Inferior parietal cortex (tissue), 1 donor: ENCODE results near the gene KCTD5.
"Not testable (repeated sequence)": the region's sequence is repeated elsewhere in the genome, so short reads cannot be mapped to it uniquely, and the experiment has no call there.

ENCODE experiments used
- DNase-seq: peaks from one replicate; pipeline ENCODE4 v3.0.0-alpha.2; 2016; ENCODE audit errors: extremely low spot score

KCTD5 gene, protein sequence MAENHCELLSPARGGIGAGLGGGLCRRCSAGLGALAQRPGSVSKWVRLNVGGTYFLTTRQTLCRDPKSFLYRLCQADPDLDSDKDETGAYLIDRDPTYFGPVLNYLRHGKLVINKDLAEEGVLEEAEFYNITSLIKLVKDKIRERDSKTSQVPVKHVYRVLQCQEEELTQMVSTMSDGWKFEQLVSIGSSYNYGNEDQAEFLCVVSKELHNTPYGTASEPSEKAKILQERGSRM

DNA sequence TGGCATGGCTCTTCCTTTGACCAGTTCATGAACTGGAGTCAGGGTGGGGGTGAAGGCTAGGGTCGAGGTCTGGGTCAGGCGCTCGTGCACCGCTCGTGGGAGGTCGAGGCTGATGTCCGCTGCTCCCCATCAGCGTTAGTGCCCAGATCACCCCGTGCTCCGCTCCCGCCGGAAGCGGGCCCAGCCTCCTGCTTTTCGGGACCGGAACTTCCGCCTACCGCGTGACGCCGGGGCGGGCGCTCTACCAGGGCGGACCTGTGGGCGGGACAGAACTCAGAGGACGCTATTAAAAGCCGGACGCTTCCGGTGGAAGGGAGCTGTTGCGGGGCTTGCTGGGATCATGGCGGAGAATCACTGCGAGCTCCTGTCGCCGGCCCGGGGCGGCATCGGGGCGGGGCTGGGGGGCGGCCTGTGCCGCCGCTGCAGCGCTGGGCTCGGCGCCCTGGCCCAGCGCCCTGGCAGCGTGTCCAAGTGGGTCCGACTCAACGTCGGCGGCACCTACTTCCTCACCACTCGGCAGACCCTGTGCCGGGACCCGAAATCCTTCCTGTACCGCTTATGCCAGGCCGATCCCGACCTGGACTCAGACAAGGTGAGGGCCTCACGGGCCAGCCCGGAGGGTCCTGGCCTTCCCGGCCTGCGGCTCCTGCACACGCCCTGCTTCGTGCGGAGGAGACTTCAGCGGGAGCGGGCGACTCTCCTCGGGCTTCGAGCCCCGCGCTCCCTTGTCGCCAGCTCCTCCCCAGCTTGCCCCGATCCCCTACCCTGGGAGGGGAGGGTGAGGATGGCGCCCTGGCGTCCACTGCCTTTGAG is at the start of gene KCTD5:
KCTD5 (plus strand) TSS at position 315 of the 813 bp plus-strand sequence; CDS start at position 341, 26 bp downstream.
- DNase-seq, result peak; percentile 98

DNA sequence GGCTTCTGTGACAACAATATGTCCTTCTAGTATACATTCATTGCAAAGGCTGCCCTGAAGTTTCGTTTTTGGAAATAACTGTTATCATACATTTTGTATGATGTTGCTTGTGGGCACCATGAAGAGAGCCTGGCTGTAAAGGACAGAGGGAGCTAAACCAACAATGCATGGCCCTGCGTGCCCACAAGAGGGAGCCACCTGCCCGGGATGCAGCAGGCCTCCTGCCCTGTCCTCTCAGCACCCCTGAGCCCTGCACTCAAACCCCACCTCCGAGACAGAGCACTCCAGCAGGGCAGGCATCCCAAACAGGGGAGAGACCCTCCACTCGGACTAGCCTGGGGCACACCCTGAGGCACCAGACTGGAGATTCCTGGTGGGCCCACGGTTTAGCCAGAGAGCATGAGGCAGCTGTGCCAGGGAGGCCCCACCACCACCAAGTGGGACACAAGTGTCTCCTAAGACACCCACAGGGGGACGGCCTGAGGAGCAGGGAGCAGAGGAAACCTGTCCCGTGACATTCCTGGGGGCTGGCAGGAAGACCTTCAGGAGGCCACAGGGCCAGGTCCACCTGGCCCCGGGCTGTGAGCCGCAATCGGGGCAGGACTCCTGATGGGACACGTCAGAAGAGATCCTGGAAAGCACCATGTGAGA is 43.1 kb upstream of the KCTD5 start:
- DNase-seq, result not testable (repeated sequence)

DNA sequence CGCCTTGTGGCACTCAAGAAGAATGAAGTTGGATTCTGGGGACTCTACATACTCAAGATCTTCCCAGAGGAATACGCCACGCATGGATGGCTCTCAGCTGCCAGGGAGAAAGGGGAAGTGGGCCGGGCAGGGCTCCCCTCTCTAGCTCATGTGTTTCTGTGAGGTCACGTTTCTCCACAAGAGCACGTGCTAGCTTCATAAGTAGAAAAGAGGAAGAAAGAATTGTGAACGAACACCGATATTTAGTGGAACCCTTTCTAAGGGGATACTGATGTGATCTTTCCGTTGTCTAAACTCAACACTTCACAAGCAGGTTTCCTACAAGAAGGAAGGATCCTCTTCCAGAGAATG is 42.6 kb upstream of the KCTD5 start:
- not testable (repeated sequence) for DNase-seq

DNA sequence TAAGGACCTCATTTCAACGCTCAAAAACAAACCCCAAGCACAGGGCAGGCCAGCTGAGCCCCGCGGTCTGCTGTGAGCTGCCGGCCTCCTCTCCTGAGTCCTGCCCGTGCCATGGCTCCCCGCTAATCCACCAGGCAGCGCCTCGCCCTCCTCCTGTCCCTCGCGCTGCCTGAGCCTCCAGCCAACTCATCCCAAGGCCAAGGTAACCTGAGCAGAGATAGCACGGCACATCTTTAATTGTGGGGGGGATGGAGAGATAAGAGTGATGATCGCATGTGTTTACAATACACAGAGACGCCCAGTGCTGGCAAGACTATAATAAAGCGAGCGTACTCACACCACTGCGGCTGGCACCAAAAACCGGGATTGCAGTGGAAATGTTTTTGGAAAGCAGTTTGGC is 39.8 kb upstream of the KCTD5 start:
- DNase-seq, result not testable (repeated sequence)

DNA sequence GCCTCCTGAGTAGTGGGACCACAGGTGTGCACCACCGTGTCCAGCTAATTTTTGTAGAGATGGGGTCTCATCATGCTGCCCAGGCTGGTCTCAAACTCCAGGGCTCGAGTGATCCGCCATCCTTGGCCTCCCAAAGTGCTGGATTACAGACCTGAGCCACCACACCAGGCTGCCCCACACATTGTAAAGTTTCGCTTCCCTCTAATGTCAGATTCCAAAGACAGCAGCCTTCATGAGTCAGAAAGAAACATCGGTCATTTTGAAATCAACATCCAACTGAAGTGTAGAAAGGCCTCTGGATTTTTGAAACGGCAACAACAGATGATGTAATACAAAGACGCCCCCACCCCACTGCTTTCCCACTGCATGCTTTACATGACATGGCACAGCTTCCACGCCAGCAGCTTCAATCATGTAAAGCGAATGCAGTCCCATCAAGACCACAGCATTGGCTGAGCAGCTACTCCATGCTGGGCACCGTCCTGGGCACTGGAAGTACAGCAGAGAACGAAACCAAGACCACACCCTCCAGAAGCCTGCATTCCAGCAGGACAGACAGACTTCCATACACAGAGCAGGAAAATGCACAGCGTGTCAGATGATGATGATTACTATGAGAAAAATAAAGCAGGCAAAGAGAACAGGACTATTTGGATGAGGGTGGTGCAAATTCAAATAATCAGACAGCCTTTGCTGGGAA is 37.4 kb upstream of the KCTD5 start:
- DNase-seq, result not testable (repeated sequence)

DNA sequence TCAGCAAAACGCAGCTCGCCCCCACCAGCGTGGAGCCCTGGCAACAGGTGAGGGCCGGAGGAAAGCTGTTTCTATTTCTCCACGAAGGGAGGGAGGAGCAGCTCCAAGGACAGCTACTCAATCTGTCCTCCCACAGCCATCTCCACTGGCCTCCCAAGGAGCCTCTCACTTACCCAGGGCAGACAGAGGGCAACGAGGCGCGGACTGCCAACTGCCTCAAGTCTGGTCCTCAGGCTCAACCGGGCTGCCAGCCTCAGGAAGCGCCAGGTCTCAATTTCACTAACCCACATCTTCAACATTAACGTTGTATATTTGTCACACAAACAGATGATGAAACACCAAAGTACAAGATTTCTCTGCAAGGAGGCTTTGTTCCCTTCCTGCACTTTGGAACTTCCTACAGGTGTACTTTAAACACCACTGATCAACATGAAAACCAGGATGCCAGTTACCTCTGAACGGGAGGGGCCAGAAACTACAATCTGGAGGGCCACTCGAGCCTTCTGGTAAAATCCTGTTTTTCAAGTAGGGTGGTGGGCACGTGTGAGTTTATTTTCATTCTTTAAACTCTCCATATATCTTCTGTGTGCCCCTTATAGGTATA is 31.0 kb upstream of the KCTD5 start:
- DNase-seq, result not testable (repeated sequence)

DNA sequence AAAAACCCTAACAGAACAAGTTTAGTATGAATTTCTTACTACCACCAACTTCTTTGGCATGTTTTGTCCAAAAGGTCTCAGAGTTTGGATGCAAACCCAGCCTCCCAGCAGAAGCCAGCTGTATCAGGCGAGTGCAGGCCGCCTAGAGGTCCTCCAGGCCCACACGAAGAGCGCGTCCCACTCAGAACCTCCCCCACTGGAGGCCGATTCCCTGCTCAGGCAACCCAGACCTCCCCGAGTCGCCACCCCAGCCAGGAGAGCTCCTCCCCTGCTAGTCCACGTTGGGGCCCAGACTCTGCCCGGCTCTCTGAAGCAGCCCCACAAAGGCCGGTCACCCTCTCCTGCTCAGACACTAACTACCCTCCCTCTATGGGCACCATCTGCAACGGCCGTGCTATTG is 28.4 kb upstream of the KCTD5 start:
- DNase-seq, result not testable (repeated sequence)

DNA sequence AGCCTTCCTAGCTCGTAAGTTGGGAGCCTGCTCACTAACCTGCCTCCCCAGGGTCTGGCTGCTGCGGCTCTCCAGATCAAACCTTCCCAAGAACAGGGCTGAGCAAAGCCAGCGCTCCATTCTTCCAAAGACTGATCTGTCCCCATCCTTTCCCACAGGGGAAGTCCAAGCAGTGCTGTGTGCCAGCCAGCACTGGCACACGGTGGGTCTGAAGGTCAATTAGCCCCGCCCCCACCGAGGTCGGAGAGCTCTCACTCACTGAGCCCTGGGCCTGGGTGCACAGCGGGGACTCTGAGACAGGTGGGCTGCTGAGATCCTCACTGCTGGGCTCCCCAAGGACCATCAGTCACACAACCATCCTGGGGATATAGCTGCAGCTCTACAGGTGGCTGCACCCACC is 27.4 kb upstream of the KCTD5 start:
- DNase-seq, result not testable (repeated sequence)

DNA sequence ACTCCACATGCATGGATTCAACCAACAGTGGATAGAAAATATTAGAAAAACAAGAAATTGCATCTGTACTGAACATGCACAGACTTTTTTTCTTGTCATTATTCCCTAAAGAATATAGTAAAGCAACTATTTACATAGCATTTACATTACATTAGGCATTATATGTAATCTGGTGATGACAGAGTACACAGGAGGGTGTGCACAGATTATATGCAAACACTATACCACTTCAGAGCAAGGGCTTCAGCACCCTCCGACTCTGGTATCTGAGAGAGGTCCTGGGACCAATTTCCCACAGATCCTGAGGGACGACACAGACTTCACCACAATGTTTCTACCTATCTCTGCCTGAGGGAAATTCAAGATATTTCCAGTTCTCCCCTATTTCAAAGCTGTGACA is 25.3 kb upstream of the KCTD5 start:
- DNase-seq, result no peak

DNA sequence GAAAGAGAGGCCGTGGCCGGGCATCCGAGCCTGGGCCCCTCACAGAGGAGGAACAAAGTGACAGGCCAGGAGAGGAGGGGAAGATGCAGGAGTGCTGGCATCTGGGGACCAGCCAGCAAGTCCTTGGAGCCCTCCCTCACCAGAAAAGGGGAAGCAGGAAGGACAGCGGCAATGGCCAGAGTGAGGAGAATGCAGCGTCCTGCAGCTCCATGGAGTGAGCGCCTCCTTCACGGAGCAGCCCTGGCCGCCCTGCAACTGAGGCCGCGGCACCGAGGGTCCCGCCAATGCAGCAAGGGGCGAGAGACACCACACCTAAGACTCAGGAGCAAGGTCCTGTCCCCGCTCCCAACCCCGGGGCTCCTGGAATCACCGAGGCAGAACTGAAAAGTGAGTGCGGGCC is 24.5 kb upstream of the KCTD5 start:
- not testable (repeated sequence) for DNase-seq

DNA sequence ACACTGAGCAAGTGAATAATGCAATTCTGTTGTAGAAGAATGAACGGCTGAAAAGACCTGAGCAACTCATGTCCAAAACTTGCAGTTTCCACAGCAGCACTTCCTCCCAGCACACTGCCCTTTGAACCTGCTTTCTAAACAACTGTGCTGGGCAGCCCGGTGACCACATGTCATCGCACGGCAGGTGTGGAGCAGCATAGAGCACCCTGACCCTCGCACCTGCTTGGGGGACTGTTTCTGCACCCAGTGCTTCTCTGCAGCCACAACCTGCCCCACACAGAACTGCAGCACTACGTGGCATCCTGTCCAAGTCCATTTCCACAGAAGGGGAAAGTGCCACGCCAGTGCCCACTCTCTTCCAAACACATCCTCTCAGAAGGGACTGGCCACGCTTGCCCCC is 22.8 kb upstream of the KCTD5 start:
- DNase-seq, result not testable (repeated sequence)

DNA sequence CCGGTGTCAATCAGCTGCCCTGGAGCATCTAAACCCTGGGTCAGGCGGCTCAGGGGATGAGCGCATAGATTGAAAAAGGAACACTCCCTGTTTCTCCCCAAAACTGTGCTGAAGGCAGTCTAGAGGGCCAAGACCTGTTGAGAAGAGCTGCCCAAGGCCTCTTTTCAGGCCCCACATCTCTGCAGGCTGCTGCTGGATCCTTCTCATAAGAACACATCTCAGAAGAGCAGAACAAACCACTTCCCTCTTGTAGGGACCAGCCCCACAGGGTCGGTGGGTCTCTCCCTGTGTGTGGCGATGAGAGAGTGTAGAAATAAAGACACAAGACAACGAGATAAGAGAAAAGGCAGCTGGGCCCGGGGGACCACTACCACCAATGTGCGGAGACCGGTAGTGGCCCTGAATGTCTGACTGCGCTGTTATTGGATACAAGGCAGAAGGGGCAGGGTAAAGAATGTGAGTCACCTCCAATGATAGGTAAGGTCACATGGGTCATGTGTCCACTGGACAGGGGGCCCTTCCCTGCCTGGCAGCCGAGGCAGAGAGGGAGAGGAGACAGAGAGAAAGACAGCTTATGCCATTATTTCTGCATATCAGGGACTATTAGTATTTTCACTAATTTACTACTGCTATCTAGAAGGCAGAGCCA is 22.2 kb upstream of the KCTD5 start:
- DNase-seq, result not testable (repeated sequence)

DNA sequence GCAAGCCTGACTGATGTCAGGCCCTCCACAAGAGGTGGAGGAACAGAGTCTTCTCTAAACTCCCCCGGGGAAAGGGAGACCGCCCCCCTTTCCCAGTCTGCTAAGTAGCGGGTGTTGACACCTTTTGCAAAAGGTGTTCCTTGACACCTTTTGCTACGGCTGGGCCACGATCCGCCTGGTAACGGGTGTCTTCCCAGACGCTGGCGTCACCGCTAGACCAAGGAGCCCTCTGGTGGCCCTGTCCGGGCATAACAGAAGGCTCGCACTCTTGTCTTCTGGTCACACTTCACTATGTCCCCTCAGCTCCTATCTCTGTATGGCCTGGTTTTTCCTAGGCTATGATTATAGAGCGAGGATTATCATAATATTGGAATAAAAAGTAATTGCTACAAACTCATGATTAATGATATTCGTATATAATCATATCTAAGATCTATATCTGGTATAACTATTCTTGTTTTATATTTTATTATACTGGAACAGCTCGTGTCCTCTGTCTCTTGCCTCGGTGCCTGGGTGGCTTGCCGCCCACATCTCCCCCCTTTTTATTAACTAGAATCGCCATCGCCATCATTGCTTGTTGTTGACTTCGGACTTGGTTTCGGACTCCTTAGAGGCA is 21.5 kb upstream of the KCTD5 start:
- DNase-seq, result not testable (repeated sequence)

DNA sequence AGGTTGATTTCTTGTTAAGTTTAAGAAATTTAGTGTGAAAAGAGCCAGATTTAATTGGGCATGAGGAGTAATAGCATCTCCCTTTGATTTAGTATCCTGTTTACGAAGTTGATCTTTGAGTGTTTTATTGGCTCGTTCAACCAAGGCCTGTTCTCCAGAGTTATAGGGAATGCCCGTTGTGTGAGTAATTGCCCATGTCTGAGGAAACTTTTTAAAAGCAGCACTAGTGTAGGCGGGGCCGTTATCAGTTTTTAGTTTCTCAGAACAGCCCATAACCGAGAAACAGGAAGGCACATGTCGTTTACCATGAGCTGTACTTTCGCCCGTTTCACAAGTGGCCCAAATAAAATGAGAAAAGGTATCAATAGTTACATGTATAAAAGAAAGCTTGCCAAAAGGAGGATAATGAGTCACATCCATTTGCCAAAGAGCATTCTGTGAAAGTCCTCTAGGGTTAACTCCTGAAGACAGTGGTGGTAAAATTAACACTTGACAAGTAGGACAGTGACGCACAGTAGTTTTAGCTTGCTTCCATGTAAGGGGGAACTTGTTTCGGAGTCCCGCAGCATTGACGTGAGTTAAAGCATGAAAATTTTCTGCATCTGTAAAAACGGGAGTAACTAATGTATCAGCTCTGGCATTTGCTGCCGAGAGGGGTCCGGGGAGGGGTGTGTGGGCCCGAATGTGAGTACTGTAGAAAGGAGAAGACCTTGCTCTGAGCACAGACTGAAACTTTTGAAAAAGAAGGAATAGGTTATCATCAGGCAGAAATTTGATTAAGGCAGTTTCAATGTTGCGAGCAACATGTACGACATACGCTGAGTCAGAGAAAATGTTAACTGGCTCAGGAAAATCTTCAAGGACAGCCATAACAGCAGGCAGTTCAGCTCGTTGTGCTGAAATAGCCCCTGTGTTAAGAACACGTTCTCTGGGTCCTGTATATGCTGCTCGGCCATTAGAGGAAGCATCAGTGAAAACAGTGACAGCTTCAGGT is 18.5 kb upstream of the KCTD5 start:
- no peak for DNase-seq

DNA sequence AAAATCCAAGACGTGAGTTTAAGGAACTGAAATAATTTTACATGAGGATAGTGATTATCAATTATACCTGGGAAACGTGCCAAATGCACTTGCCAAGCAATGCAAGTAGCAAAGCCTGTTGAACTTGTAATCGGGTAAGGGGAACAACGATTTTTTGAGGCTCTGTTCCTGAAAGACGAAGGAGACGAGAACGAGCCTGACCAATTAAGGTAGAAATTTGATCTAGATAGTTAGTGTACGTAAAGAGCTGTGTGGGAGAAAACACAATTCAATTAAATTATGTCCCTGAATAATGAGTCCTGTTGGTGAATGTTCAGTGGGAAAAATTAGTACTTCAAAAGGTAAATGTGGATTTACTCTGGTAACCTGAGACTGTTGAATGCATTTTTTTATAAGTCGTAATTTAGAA is 17.7 kb upstream of the KCTD5 start:
- DNase-seq, result no peak

DNA sequence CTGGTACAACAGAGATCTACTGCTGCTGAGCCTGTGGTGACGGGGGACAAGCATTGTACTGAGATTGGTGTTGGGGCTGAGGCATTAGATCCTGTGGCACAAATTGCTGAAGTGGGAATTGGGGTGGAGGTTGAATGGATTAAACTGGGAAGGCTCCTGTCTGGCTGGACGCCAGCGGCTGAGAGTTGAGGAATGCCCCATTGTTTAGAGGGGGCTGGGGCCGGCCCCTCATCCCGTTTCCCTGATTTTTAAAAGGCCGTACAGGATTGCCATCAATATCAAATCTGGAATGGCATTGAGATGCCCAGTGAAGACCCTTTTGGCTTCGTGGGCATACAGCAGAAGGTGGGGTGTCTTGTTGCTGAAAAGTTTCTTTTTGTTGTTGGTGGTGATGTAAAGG is 15.7 kb upstream of the KCTD5 start:
- not testable (repeated sequence) for DNase-seq

DNA sequence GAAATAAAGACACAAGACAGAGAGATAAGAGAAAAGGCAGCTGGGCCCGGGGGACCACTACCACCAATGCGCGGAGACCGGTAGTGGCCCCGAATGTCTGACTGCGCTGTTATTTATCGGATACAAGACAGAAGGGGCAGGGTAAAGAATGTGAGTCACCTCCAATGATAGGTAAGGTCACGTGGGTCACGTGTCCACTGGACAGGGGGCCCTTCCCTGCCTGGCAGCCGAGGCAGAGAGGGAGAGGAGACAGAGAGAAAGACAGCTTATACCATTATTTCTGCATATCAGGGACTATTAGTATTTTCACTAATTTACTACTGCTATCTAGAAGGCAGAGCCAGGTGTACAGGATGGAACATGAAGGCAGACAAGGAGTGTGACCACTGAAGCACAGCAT is 12.7 kb upstream of the KCTD5 start:
- not testable (repeated sequence) for DNase-seq

DNA sequence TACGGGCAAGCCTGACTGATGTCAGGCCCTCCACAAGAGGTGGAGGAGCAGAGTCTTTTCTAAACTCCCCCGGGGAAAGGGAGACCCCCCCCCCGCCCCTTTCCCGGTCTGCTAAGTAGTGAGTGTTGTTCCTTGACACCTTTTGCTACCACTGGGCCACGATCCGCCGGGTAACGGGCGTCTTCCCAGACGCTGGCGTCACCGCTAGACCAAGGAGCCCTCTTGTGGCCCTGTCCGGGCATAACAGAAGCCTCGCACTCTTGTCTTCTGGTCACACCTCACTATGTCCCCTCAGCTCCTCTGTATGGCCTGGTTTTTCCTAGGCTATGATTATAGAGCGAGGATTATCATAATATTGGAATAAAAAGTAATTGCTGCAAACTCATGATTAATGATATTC is 12.3 kb upstream of the KCTD5 start:
- peak; percentile 57 for DNase-seq

DNA sequence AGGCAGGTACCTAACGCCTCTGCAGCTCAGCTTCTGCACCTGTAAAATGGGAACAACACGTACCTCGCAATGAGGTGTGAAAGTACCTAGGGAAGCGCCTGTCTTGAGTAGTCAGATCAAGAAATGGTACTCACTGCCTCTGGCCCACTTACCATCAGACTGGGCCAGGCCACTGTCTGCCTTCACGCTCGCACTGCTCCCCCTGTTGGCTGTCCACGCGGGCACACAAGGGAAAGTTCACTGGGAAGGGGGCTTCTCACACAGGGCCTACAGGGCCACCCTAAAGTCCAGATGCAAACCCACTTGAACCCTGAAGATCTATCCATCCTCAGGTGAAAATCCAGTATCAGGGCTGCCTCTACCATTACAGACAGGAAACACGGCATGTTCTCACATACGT is 11.1 kb upstream of the KCTD5 start:
- not testable (repeated sequence) for DNase-seq
